K562 (cell line): ENCODE results near the gene AMMECR1. TPM values are rescaled to one million over a fixed set of nuclear protein-coding genes. Genes with fewer than 3 reads are reported as not detected.

Experiments used
- CCNT2 ChIP-seq: IDR thresholded peaks from 2 replicates; pipeline ENCODE4 v1.6.1; 2011; ENCODE audit warnings: borderline replicate concordance, low read depth, mild to moderate bottlenecking, moderate library complexity, mixed read lengths, low read length; ENCODE audit not compliant: insufficient read length; ENCODE audit errors: extremely low read depth
- CTBP1 ChIP-seq: fragments of 450-650 bp; IDR thresholded peaks from 2 replicates; pipeline ENCODE4 v1.6.1; 2016; ENCODE audit warnings: borderline replicate concordance
- GABPA ChIP-seq: fragments of 200-800 bp; sonication (Bioruptor generic); conservative IDR thresholded peaks from 2 replicates; pipeline ENCODE4 v1.6.1; 2016; ENCODE audit warnings: low read depth, missing genetic modification characterization, missing compliant biosample characterization
- HDAC3 ChIP-seq: fragments of 450-650 bp; IDR thresholded peaks from 2 replicates; pipeline ENCODE4 v1.6.1; 2018; ENCODE audit warnings: borderline replicate concordance, mild to moderate bottlenecking, moderate library complexity; ENCODE audit not compliant: partially characterized antibody
- KDM1A ChIP-seq, 2 experiments: fragments of 450-650 bp; IDR thresholded peaks; 2 replicates each; pipeline ENCODE4 v1.6.1; 2016; ENCODE audit warnings: mild to moderate bottlenecking in 2 of 2
- LARP7 ChIP-seq: fragments of 450-650 bp; IDR thresholded peaks from 2 replicates; pipeline ENCODE4 v1.6.1; 2016
- MEF2A ChIP-seq: IDR thresholded peaks from 2 replicates; pipeline ENCODE4 v1.6.1; 2011; ENCODE audit warnings: low read depth, mild to moderate bottlenecking, low read length, moderate library complexity; ENCODE audit not compliant: control insufficient read depth
- MLLT1 ChIP-seq, 2 experiments: fragments of 450-650 bp; IDR thresholded peaks; 2 replicates each; pipeline ENCODE4 v1.6.1; 2016
- NR2C2 ChIP-seq, 2 experiments: fragments of 200-800 bp in 1 of 2; sonication (Bioruptor generic) in 1 of 2; sonication (generic) in 1 of 2; formaldehyde crosslinking in 1 of 2; IDR thresholded peaks; 2 replicates each; pipeline versions ENCODE4 v1.6.1 to v1.8.0; 2016 to 2022; ENCODE audit warnings: mild to moderate bottlenecking in 1 of 2, missing compliant biosample characterization in 1 of 2, missing genetic modification characterization in 1 of 2, missing genetic modification reagents in 1 of 2
- POLR2B ChIP-seq: fragments of 450-650 bp; IDR thresholded peaks from 2 replicates; pipeline ENCODE4 v1.6.1; 2018; ENCODE audit warnings: low read depth; ENCODE audit not compliant: partially characterized antibody
- RBM14 ChIP-seq: fragments of 200-400 bp; formaldehyde crosslinking; IDR thresholded peaks from 2 replicates; pipeline ENCODE4 v1.6.1; 2018; ENCODE audit warnings: low read depth, mild to moderate bottlenecking, low read length, moderate library complexity, borderline replicate concordance; ENCODE audit not compliant: insufficient read depth
- RBM15 ChIP-seq: fragments of 200-400 bp; formaldehyde crosslinking; IDR thresholded peaks from 2 replicates; pipeline ENCODE4 v1.6.1; 2018; ENCODE audit warnings: mild to moderate bottlenecking, low read length, moderate library complexity; ENCODE audit not compliant: insufficient read depth
- RBM17 ChIP-seq: fragments of 200-400 bp; formaldehyde crosslinking; IDR thresholded peaks from 2 replicates; pipeline ENCODE4 v1.6.1; 2017; ENCODE audit warnings: low read depth, mild to moderate bottlenecking, low read length, borderline replicate concordance
- STAT5B ChIP-seq: fragments of 250-450 bp; sonication (Bioruptor Pico); IDR thresholded peaks from 2 replicates; pipeline ENCODE4 v1.8.0; 2021; ENCODE audit warnings: mild to moderate bottlenecking, inconsistent platforms
- TCF3 ChIP-seq: sonication (generic); formaldehyde crosslinking; IDR thresholded peaks from 2 replicates; pipeline ENCODE4 v1.4.0; 2020; ENCODE audit warnings: mild to moderate bottlenecking, missing genetic modification reagents
- THRAP3 ChIP-seq: fragments of 450-650 bp; IDR thresholded peaks from 2 replicates; pipeline ENCODE4 v1.6.1; 2016; ENCODE audit warnings: mild to moderate bottlenecking, inconsistent platforms, borderline replicate concordance
- THRB ChIP-seq: fragments of 450-650 bp; formaldehyde crosslinking; conservative IDR thresholded peaks from 2 replicates; pipeline ENCODE4 v1.4.0; 2022; ENCODE audit warnings: mild to moderate bottlenecking, missing genetic modification characterization
- ZBTB2 ChIP-seq: fragments of 450-650 bp; IDR thresholded peaks from 2 replicates; pipeline ENCODE4 v1.6.1; 2016; ENCODE audit warnings: antibody characterized with exemption
- ZNF175 ChIP-seq: fragments of 200-800 bp; sonication (Bioruptor generic); IDR thresholded peaks from 2 replicates; pipeline ENCODE4 v1.6.1; 2016; ENCODE audit warnings: low read depth, mild to moderate bottlenecking, missing genetic modification characterization, missing compliant biosample characterization
- ZNF583 ChIP-seq: fragments of 250-450 bp; sonication (Bioruptor Pico); IDR thresholded peaks from 2 replicates; pipeline ENCODE4 v1.4.0; 2020
- ZNF75A ChIP-seq: fragments of 450-650 bp; formaldehyde crosslinking; IDR thresholded peaks from 2 replicates; pipeline ENCODE4 v1.4.0; 2020; ENCODE audit warnings: mild to moderate bottlenecking
- polyA plus RNA-seq, 8 experiments: library from polyadenylated mRNA; depleted of rRNA in 4 of 8; stranded (reverse) in 5 of 8; unstranded in 3 of 8; fragments of >200 nt; fragmentation: Nextera tagmentation in 2 of 8; fragmentation: Illumina TruSeq in 1 of 8; extraction: Ambion mirVana in 2 of 8; extraction: Trizol in 1 of 8; gene quantifications; 2 replicates each; pipeline versions ENCODE4 v1.2.1 to v1.2.3, GENCODE V29; 2011 to 2014; ENCODE audit warnings: inconsistent platforms in 1 of 8, missing spikeins in 1 of 8
- total RNA-seq, 7 experiments: library from RNA; depleted of rRNA in 6 of 7; stranded (reverse); fragments of >200 nt in 6 of 7; fragmentation: Illumina TruSeq in 2 of 7; extraction: Trizol in 2 of 7; gene quantifications; 2 replicates each; pipeline versions ENCODE4 v1.2.1 to v1.2.3, GENCODE V29; 2011 to 2021; ENCODE audit warnings: low replicate concordance in 1 of 7
- TF ChIP-seq, protein P1 (sequence below): fragments of 250-450 bp; sonication (Bioruptor Pico); IDR thresholded peaks from 2 replicates; pipeline ENCODE4 v1.8.0; 2022; ENCODE audit warnings: moderate library complexity, mild to moderate bottlenecking, inconsistent platforms

The AMMECR1 gene
- total and polyA plus RNA-seq, 9 of the 15 experiments (the other 6 are each of a cell fraction or from before 2014, with no cell fraction given) = 13.9 to 36.7 (median 23.6) TPM

DNA sequence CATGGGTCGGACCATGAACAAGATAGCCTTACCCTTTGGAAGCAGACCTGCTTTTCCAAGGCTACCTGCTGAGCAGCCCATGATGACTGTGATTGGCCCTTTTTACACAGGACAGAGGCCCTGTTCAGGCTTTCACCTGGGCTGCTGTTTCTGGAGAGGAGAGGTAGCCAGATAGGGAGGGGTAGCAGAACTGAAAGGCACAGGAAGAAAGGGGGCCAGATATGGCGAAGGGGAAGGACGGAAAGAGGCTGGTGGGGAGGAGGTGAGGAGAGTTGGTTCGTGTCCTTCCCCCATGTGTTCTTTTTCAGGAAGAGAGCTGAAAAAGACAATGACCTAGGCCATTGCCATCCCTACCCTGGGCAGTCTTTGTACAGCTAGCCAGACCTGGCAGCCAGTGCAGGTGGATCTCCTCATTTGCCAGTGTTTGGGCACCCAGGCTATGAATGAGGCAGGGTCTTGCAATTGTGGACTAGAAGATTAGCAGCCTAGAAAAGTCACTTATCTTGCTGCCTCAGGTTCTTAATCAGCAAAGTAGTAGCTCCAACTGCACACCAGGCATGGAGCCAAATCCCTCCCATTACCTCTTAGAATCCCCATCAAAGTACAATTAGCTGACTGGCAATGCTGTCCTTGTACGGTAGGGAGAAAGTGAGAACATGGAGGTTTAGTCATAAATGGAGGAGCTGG is 139.6 kb downstream of the AMMECR1 start (continued):
- TF ChIP-seq RBM15 (no peak), POLR2B (no peak), LARP7 (no peak), TCF3 (peak; percentile 95), CCNT2 (peak; percentile 79), ZNF583 (CRISPR knock-in tag) (no peak), THRB (CRISPR knock-in tag) (no peak), STAT5B (no peak), ZNF175 (CRISPR knock-in tag) (no peak), MLLT1 (IDR thresholded peaks at IDR 0.05) (no peak), NR2C2 (CRISPR knock-in tag; IDR thresholded peaks at IDR 0.05) (no peak), NR2C2 (tag; IDR thresholded peaks at IDR 0.05) (no peak), MEF2A (no peak), KDM1A (IDR thresholded peaks at IDR 0.05) (peak; percentile 61; a peak in 3 of 4 replicates), HDAC3 (peak; percentile 69), RBM14 (no peak), THRAP3 (no peak), RBM17 (no peak), CTBP1 (peak; percentile 59; the same call in 1 of the 2 replicates), GABPA (tag) (no peak), ZBTB2 (no peak; the same call in 1 of the 2 replicates), ZNF75A (CRISPR knock-in tag) (no peak)
- TF ChIP-seq, protein P1, sequence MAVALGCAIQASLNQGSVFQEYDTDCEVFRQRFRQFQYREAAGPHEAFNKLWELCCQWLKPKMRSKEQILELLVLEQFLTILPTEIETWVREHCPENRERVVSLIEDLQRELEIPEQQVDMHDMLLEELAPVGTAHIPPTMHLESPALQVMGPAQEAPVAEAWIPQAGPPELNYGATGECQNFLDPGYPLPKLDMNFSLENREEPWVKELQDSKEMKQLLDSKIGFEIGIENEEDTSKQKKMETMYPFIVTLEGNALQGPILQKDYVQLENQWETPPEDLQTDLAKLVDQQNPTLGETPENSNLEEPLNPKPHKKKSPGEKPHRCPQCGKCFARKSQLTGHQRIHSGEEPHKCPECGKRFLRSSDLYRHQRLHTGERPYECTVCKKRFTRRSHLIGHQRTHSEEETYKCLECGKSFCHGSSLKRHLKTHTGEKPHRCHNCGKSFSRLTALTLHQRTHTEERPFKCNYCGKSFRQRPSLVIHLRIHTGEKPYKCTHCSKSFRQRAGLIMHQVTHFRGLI (CRISPR knock-in tag) = no peak
